T-helper 22 cell (primary cell): ENCODE measurements around the gene DTX4.
"Not testable (repeated sequence)": the region's sequence is repeated elsewhere in the genome, so short reads cannot be mapped to it uniquely, and the experiment has no call there.

Experiments used
- DNase-seq: peaks from one replicate; pipeline ENCODE4 v3.0.0-alpha.2; 2020; ENCODE audit warnings: low read depth

Gene DTX4

DNA sequence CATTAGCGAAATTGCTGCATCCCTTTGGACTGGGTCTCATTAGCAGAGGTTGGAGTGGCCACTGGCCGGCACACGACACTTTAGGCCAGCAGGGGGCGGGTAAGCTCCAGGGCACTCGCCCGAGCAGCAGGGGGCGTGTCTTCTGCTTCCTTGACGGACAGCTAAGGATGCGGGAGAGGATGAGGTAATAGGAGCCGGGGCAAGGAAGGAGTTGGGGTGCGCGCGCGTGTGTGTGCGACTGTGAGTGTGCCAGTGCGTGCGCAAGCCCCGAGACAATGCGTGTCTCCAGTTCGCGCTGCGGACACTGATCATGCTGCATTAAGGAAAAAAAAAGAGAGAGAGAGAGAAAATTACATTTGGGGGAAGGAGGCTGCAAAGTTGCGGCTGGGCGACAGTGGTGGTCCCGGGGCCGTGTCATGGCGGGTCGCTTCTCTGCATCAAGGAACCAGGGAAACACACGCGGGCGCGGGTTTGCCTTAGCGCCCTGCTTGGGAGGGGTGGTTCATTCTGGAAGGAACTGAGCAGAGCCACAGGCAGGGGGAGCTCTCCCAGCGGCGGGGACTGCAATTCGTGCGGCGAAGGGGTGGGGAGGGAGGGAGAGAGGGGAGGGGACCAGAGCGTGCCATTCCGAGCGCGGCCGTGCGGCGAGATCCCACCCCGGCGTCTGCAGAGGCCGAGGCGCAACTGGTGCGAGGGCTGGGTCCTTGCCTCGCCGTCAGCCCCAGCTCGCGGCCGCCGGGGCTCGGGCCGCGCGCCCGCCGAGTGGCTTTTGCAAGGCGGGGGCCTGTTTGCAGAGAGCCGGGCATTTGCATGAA lies at the start of gene DTX4:
TSS of gene DTX4 (plus strand) at position 625 of the 815 bp plus-strand sequence. CDS start 464 bp downstream, outside the sequence.
- peak; percentile 74 for DNase-seq

- peak; percentile 68 for DNase-seq
These were observed 36.1 kb upstream of the DTX4 start for GRCh38 chr11:59135648-59136461.

GRCh38 chr11:59136551-59136950 lies 35.4 kb upstream of the DTX4 start:
- not testable (repeated sequence) for DNase-seq

- DNase-seq = no peak
These were observed 34.7 kb upstream of the DTX4 start for GRCh38 chr11:59137190-59137589.

GRCh38 chr11:59138643-59139042 lies 33.3 kb upstream of the DTX4 start:
- no peak for DNase-seq

DNA sequence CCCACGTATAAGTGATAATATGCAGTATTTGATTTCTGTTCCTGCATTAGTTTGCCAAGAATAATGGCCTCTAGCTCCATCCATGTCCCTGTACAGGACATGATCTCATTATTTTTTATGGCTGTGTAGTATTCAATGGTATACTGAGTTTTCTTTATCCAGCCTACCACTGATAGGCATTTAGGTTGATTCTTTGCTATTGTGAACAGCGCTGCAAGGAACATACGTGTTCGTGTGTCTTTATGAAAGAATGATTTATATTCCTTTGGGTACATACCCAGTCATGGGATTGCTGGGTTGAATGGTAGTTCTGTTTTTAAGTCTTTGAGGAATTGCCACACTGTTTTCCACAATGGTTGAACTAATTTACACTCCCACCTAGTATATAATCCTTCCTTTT lies 30.7 kb upstream of the DTX4 start:
- DNase-seq = no peak

DNA sequence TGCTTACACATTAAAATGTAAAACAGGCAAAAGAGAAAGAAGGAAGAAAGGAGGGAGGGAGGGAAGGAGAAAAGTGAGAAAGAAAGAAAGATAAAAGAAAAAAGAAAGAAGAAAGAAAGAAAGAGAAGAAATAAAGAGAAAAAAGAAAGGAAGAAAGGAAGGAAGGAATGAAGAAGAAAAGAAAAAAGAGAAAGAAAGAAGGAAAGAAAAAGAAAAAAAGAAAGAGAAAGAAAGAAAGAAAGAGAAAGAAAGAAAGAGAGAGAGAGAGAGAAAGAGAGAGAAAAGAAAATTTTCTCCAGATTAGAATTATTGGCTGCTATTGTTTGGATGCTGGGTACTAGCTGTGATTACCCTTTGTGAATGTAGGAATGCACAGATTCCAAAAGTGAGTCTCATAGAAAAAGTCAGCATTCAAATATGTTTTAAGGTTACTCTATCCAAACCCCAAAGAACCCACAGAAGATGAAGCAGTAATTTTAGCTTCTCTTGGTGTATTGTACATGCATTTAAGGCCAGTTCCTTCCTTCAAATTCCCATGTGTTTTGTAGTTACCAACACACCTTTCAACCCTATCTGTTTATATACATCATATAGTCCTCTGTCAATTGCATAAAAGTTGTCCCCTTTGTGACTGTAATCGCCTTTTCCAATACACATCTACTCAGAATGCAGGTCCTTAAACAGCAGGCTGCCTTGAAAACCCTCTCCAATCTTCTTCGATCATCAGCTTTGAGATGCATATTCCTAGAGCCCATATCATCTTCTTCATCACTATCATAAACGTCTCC lies 30.1 kb upstream of the DTX4 start:
- no peak for DNase-seq

- peak; percentile 87 for DNase-seq
These were observed 29.1 kb upstream of the DTX4 start, which contains the start of gene FAM111A for GRCh38 chr11:59142530-59143507. Gene FAM111A (plus strand): TSS chr11:59142856. CDS start chr11:59148873, 6,017 bp downstream.

- no peak for DNase-seq
These were observed 27.8 kb upstream of the DTX4 start for GRCh38 chr11:59144096-59144495.

DNA sequence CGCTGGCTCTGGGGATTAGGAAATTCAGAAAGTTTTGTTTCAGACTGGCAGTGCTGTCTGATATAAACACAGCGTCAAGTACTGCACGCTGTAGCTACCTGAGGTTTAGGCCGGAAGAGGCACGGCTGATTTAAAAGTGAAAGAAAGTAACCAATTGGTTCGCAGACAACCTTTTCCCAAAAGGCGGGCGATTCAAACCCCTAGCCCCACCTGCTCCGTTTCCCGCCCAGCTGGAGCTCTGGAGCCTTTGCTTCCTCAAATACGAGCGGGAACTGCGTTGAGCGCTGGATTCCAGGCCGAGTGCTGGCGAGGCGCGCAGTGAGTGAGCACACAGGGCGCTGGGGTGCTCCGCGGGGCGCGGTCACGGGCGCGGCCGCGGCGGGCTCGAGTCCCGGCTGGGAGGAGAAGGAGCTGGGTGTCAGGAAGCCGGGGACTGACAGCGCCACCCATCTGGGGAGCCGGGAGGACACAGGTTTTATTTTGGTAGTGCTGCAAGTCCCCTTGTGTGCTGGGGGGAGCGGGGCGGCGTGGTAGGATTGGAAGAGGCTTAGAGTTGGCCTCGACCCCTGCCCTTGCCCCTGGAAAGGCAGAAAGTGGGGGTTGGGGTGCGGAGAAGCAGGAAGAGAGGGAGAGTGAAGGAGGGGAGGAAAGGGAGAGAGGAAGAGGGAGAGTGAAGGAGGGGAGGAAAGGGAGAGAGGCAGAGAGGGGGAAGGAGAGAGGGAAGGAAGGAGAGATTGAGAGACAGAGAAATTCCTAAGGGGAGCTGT lies 27.2 kb upstream of the DTX4 start:
- peak; percentile 63 for DNase-seq

DNA sequence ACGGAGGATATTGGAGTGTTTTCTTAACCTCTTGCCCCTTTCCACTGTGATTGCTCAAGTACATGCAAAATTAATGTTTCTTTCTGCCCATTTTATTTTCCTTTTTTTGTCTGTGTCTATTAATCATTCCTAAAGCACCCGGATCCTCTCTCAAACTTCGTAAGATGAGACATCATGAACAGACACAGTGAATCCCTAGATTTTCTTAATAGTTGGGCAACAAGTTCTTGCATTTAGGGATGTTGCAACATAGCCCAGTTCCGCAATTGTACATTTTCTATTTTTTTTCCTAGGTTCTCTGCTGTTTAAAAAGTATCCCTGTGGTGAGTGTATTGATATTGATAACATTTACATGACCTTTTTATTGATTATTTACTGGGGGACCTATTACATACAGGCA lies 26.4 kb upstream of the DTX4 start:
- no peak for DNase-seq

GRCh38 chr11:59151761-59152160 lies 20.2 kb upstream of the DTX4 start:
- DNase-seq = no peak

DNA sequence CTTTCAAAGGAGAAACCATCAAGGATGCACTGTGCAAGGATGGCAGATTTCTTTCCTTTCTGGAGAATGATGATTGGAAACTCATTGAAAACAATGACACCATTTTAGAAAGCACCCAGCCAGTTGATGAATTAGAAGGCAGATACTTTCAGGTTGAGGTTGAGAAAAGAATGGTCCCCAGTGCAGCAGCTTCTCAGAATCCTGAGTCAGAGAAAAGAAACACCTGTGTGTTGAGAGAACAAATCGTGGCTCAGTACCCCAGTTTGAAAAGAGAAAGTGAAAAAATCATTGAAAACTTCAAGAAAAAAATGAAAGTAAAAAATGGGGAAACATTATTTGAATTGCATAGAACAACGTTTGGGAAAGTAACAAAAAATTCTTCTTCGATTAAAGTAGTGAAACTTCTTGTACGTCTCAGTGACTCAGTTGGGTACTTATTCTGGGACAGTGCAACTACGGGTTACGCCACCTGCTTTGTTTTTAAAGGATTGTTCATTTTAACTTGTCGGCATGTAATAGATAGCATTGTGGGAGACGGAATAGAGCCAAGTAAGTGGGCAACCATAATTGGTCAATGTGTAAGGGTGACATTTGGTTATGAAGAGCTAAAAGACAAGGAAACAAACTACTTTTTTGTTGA lies 19.5 kb upstream of the DTX4 start:
- DNase-seq = no peak

DNA sequence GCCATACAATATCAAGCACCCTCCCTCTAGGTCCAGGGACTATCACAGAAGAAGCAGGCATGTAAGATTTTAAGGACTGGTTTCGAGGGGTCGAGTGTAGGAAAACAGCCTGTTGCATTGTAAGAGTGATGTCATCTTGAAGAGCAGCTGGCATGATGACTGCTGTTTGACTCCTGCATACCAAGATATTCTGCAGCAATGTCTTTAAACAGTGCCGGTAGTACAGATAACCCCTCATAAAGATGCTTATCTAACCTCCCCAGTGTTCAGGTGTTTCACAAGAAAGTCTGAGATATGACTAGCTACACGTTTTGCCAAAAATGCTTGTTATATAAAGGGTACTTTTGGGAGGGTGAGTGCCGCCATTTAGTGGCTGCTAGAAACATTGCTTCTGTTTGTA lies 17.3 kb upstream of the DTX4 start:
- no peak for DNase-seq

DNA sequence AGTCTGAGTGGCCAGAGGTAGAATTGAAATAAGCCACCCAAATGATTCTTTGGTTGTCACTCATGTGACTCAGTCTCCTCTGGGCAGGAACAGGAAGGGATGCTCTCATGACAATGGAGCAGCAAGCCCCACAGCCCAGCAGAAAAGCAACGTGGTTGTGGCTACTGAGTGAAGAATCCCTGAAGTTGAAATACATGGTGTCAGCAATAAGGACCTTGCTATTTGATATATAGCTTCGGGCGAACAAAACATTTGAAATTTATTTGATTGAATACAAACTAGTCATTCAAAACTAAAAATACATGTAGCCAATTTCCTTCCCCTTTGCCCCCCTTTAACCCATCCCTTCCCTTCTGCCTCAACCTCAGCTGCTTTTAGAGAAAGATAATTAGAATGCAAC lies 14.5 kb upstream of the DTX4 start:
- no peak for DNase-seq

DNA sequence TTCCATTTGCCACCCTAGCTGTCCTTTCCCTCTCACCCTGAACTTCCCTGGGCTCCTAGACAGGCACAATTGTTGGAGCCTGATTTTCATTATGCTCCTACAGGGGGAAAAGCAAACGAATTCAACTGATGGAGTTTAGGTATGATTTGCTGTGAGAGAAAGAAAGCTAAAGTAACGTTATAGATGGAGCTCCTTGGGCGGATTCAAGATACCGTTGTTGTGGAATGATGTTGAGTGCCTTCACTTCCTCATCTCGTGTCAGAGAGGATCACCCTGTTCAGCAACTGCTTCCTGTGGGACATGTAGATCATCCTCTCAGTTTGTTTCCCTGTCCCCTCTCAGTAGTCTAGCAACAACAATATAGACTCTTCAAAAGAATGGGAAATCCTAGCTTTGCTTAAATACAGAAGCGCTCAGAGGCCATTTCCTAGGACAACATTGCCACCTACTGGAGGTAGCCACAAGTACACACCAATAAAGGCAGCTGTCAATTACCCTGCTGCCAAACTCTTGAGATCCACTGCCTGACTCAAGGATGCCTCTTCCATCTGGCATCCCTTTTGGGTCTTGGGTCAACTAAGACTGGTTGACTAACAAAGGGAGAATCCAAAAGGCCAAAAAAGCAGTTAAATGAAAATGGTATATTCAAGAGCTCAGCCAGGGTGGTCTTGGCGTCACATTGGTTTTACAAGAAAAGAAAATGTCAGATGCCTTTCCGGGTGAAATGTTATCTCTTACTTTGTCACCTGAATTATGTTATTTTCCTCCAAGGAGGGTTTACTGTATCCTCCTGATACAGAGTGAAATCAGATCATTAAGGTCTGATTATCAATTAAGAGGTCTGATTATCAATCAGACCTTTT lies 13.5 kb upstream of the DTX4 start:
- DNase-seq = no peak

DNA sequence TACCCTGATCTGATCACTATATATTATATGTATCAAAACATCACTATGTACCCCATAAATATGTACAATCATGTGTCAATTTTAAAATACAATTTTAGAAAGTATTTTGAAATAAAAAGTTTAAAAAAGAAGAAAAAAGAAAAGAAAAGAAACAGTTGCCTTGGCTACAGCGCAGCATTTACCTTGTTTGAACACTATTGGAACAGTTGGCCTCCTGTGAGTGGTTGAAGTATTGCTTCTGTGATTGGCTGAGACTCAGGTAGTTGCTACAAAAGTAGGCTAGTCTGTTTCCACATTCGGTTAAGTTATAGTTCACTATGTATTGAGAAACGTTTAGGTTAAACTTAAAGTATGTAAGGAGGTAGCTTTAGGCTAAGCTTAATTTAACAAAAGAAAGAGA lies 7.9 kb upstream of the DTX4 start:
- DNase-seq = no peak

DNA sequence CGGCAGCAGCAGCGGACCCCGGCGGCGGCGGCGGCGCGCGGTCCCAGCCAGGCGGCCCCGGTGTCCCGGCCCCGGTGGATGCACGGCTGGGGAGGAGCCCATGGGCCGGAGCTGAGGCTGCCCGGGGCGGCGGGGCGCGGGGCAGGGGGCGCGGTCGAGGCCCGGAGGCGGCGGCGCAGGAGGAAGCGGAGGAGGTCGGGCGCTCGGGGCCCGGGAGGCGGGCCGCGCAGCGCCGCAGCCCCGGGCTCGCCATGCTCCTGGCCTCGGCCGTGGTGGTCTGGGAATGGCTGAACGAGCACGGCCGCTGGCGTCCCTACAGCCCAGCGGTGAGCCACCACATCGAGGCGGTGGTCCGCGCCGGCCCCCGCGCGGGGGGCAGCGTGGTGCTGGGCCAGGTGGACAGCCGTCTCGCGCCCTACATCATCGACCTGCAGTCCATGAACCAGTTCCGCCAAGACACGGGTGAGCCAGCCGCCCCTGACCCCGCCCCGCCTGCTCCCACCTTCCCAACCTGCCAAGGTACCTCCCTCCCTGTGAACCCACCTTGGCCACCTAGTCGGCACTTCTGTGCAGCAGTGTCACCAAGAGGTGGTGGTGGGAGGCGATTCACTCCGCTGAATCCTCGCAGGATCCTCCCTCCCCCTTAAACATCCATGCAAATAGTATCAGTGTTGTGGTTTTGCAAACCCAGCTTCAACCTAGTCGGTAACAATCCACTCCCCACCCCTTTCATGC lies 580 bp downstream of the DTX4 start:
- no peak for DNase-seq
